IPS DF 4.7 (cell line): ENCODE results near the gene DIAPH3.

Source experiments
- DNase-seq: peaks from one replicate; pipeline ENCODE4 v3.0.0-alpha.2; 2013; ENCODE audit warnings: low spot score; ENCODE audit errors: extremely low read depth

Gene DIAPH3

DNA sequence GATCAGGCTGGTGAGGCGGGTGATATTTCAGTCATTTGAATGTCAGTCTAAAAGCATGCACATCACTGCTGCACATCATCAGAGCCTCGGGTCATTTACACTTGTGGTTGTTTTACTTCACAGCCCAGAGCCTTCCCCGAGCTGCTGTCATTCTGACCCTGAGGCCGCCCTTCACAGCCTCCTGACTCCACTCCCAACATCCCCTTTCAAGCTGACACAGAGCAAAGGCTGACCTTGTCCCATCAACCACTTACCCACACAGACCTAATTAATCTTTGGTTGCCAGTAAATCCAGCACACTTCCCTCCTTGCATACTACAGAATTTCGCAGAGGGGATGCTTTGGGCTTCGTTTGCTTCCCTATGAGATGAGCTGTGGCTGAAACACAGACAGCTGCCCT is 528.1 kb downstream of the DIAPH3 start:
- no peak for DNase-seq

GRCh38 chr13:59633290-59633689 is 530.4 kb downstream of the DIAPH3 start:
- DNase-seq: no peak

DNA sequence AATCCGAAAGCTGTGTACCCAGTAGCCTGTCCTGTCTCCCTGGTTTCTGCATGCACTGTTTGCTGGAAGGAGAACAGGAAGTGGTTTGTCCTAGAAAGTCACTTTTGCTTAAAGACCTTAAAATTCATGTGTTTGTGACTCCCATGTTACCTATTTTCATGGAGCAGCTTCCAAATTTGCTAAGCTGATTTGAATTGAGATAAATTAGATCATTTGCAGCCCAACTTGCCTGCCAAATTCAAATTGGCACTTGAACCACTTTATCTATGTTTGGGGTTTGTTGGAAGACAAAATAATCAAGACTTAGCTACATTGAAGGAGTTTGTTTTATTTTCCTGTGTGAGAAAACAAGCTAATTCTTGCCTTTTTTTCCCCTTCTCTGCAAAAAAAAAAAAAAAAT is 532.5 kb downstream of the DIAPH3 start:
- no peak for DNase-seq

DNA sequence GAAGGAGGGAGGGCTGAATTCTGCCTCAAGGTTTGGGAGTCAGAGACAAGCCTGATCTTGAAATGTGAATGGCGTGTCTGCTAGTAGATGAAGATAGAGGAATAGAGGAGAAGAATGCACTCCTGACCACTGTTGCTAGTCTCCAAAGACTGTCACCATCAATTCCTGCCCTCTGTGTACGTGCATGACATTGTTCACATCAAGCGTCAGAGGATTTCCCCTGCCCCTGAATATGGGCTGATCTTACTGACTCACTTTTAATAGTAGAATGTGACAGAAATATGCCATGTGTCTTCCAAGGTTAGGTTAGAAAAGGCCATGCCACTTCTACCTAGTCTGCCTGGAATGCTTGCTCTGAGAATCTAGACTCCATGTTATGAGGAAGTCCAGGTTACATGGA is 538.6 kb downstream of the DIAPH3 start:
- no peak for DNase-seq

GRCh38 chr13:59623206-59623915 is 540.4 kb downstream of the DIAPH3 start:
- DNase-seq: no peak

GRCh38 chr13:59621773-59622172 is 542.0 kb downstream of the DIAPH3 start:
- no peak for DNase-seq
